Measurements from ENCODE around the gene FBN2. TPM values are rescaled to one million over a fixed set of nuclear protein-coding genes. Genes with fewer than 3 reads are reported as not detected.
"Not testable (repeated sequence)": the region's sequence is repeated elsewhere in the genome, so short reads cannot be mapped to it uniquely, and the experiment has no call there.

FBN2 gene
- polyA plus RNA-seq, 1 donor from 2014 or later, result not detected

DNA sequence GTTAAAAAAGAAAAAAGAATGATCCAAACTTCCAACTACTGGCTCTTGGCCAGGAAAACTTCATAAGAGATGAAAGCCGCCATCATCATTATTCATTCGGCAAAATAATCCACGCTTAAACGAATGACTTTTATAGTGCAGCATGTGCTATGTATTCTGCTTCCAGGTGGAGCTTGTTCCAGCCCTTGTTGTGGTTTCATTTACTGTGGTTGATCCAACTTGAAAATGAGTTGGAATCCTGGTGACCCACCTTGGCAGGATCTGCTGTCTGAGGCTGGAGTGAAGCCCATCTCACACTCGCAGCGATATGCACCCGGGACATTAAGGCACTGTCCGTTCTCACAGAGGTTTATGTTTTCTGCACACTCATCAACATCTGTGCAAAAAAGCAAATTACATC is 209.6 kb downstream of the FBN2 start:
- Mint-ChIP-seq H3K9me3 (peaks cover 0 to 9% (median 7%) of the 10 kb centered on the region in 3 donors), H3K27me3 (peaks cover 3% of the 10 kb centered on the region), H3K27ac (no peak overlapping the region), H3K36me3 (no peaks in the 10 kb centered on the region), H3K4me1 (no peaks in the 10 kb centered on the region), H3K4me3 (no peak overlapping the region)

DNA sequence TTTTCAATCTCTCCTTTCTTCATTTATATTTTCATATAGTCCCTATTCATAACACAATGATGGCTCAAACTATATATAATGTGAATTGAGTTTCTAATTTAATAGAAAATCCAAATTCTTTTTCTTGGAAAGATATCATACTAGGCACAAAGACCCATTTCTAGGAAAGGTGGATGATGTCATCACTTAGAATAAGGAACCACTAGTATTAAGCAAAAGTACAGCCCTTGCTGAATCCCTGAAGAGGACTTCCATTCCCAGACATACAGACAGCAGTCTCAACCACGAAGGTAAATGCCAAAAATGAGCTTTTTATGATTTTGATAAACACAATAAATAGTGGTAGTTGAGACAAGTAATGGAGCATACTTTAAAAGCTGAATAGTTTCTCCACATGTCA is 210.0 kb downstream of the FBN2 start:
- Mint-ChIP-seq H3K4me1 (no peaks in the 10 kb centered on the region), H3K27me3 (peaks cover 3% of the 10 kb centered on the region), H3K9me3 (peaks cover 0 to 9% (median 7%) of the 10 kb centered on the region in 3 donors), H3K27ac (no peak overlapping the region), H3K4me3 (no peak overlapping the region), H3K36me3 (no peaks in the 10 kb centered on the region)

DNA sequence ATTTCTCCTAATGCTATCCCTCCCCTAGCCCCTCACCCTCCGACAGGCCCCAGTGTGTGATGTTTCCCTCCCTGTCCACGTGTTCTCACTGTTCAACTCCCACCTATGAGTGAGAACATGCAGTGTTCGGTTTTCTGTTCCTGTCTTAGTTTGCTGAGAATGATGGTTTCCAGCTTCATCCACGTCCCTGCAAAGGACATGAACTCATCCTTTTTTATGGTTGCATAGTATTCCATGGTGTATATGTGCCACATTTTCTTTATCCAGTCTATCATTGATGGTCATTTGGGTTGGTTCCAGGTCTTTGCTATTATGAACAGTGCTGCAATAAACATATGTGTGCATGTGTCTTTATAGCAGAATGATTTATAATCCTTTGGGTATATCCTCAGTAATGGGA is 216.6 kb downstream of the FBN2 start:
- H3K9me3 Mint-ChIP-seq, H3K36me3 Mint-ChIP-seq, H3K4me3 Mint-ChIP-seq, H3K27ac Mint-ChIP-seq, H3K27me3 Mint-ChIP-seq, H3K4me1 Mint-ChIP-seq: not testable (repeated sequence)

DNA sequence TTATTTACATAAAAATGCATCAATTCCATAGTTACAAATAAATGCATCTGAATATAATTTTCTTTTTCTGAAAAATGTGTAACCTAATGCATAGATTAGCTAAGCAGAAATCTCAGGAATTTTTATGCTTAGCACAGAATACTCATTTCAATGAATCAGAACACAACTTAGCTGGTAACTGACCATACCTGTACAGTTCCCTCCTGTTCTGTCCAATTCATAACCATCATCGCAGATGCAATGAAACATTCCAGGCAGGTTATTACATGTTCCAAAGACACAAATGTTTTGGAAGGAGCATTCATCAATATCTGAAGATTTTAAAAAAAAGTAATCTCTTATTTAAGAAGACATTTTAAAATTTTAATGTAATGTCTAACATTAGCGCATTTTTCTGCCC is 219.4 kb downstream of the FBN2 start:
- Mint-ChIP-seq H3K36me3 (no peaks in the 10 kb centered on the region), H3K27ac (no peak overlapping the region), H3K4me1 (no peaks in the 10 kb centered on the region), H3K9me3 (peaks cover 0 to 1% (median 0%) of the 10 kb centered on the region in 3 donors), H3K27me3 (no peaks in the 10 kb centered on the region), H3K4me3 (no peak overlapping the region)

DNA sequence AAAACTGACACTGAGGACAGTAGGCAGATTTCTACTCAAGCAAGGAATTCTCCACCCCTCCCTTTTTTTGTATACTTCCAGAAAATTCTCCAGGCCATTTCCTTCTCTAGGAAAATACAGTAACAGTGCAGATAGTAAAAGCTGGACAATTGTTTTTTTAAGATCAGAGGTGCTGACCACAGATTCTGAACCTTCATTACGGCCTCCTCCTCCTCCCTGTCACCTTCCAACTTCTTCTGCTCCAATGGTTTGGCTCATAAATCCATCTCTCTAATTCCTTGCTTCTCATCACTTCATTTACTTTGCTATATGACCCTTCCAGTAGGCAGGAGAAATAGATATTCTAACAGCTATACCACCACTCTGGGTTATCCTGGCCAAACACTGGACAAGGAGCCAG is 220.6 kb downstream of the FBN2 start:
- H3K9me3 Mint-ChIP-seq, result peaks cover 0 to 1% (median 0%) of the 10 kb centered on the region in 3 donors
- no peaks in the 10 kb centered on the region for H3K4me1 Mint-ChIP-seq
- no peaks in the 10 kb centered on the region for H3K36me3 Mint-ChIP-seq
- H3K27ac Mint-ChIP-seq, result no peak overlapping the region
- no peak overlapping the region for H3K4me3 Mint-ChIP-seq
- no peaks in the 10 kb centered on the region for H3K27me3 Mint-ChIP-seq

DNA sequence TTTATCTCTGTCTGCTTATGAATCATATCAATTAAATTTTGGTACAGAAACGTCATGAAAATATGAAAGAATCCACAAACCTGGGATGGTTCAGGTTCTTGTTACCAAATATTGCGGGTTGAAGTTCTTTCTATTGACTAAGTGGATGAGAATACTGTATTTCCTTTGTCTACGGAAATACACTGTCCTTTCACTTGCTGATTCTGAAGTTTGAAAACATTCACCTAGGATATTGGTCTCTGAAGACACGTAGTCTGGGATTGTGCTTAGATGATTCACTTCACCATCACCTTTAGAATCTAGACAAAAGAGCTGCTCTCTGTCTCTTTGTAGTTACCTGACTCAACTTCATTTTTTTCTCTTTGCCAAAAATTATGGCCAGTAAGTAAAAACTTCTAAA is 222.4 kb downstream of the FBN2 start:
- Mint-ChIP-seq H3K4me1 (no peaks in the 10 kb centered on the region), H3K27me3 (no peaks in the 10 kb centered on the region), H3K9me3 (peaks cover 0 to 1% (median 0%) of the 10 kb centered on the region in 3 donors), H3K36me3 (no peaks in the 10 kb centered on the region), H3K4me3 (no peak overlapping the region), H3K27ac (no peak overlapping the region)

DNA sequence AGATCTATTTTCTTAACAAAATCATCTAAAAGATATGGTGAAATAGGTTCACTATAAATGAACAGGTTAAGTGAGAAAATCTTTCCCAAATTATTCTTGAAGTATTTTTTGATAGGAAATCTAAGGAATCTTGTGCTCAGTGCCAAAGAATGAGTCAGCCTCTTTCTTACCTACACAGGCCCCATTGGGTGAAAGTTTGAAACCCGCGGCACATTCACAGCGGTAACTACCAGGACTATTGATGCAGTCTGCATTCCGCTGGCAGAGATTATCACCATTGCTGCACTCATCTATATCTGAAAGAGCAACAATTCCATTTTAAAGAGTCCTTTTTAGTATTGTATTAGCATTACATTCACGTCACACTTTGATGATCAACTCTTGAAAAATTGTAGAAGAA is 232.7 kb downstream of the FBN2 start:
- Mint-ChIP-seq H3K4me3 (no peak overlapping the region), H3K27ac (no peak overlapping the region), H3K27me3 (no peaks in the 10 kb centered on the region), H3K4me1 (no peaks in the 10 kb centered on the region), H3K9me3 (peaks cover 0 to 2% (median 0%) of the 10 kb centered on the region in 3 donors), H3K36me3 (no peaks in the 10 kb centered on the region)

DNA sequence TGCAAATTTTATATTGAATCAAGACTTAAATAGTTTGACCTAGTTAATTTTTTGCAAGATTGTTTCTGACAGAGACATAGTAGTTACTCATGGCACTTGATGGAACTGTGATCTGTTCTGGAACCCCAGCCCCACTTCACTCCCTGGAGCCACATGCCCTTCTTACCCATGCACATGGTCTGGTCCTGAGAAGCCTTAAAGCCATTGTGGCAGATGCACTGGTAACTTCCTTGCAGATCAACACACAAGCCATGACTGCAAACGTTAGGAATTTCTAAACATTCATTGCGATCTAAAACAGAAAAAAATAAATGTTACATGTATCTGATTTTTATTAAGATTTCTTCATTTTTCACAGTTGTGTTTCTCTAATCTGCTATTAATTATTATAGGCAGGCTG is 233.3 kb downstream of the FBN2 start:
- H3K27ac Mint-ChIP-seq, result no peak overlapping the region
- no peaks in the 10 kb centered on the region for H3K4me1 Mint-ChIP-seq
- no peaks in the 10 kb centered on the region for H3K36me3 Mint-ChIP-seq
- peaks cover 0 to 2% (median 0%) of the 10 kb centered on the region in 3 donors for H3K9me3 Mint-ChIP-seq
- H3K4me3 Mint-ChIP-seq, result no peak overlapping the region
- H3K27me3 Mint-ChIP-seq, result no peaks in the 10 kb centered on the region

DNA sequence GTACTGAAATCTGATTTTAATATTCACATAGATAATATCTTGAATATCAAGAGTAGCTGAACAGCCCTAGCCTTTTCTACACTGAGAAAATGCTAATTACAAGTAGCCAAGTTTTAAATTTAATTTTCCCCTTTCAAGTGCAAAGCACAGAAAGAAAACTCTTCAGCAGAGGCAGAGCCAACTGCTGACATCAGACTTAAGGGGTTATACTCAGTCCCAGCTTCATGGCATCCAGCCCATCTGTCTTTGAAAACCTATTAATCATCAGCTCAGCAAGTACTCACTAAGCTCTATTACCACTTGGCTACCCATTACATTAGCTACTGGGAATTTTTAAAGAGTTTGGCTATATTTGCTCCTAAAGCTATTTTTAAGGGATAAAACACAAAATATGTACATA is 234.0 kb downstream of the FBN2 start:
- peaks cover 0 to 2% (median 0%) of the 10 kb centered on the region in 3 donors for H3K9me3 Mint-ChIP-seq
- H3K4me3 Mint-ChIP-seq, result no peak overlapping the region
- no peaks in the 10 kb centered on the region for H3K27me3 Mint-ChIP-seq
- no peaks in the 10 kb centered on the region for H3K36me3 Mint-ChIP-seq
- no peak overlapping the region for H3K27ac Mint-ChIP-seq
- H3K4me1 Mint-ChIP-seq, result no peaks in the 10 kb centered on the region

DNA sequence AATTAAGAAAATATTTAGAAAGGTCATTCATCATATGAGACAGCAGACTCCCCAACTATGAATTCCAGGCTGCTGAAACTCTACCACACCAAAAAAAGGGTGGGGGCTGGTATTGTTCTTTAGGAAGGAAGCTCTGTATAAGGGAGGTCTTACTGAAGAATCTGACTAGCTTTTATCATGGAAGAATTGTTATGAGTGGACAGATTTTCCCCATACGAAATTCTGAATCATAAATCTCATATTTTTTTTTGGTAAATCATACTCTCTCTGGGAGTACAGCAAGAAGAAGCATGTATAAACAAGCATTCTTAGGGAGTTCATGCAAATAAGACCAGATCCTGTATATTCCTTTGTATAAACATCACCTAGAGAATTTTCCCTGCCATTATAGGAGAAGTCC is 234.5 kb downstream of the FBN2 start:
- Mint-ChIP-seq H3K27me3 (no peaks in the 10 kb centered on the region), H3K4me3 (no peak overlapping the region), H3K36me3 (no peaks in the 10 kb centered on the region), H3K4me1 (no peaks in the 10 kb centered on the region), H3K9me3 (peaks cover 0 to 2% (median 0%) of the 10 kb centered on the region in 3 donors), H3K27ac (no peak overlapping the region)

DNA sequence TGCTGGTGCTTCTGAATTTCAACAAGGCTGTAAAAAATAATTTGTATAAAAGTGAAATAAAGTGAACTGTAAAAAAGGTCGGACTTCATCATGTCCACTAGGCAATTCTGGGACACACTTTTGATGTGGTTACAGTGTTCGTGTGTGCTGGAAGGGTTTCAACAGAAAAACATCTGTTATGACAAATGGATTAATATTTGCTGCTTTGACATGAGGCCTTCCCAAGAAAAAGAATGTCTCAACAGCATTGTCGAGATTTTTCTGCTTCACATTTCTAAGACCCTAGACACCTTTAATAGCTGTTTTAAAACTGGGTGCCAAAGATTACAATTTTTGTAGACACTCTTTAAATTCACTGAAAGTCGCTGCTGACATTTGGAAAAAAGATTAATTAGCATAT is 237.9 kb downstream of the FBN2 start:
- Mint-ChIP-seq H3K9me3 (peaks cover 0 to 2% (median 0%) of the 10 kb centered on the region in 3 donors), H3K4me3 (no peak overlapping the region), H3K4me1 (no peaks in the 10 kb centered on the region), H3K27me3 (no peaks in the 10 kb centered on the region), H3K36me3 (no peaks in the 10 kb centered on the region), H3K27ac (no peak overlapping the region)

DNA sequence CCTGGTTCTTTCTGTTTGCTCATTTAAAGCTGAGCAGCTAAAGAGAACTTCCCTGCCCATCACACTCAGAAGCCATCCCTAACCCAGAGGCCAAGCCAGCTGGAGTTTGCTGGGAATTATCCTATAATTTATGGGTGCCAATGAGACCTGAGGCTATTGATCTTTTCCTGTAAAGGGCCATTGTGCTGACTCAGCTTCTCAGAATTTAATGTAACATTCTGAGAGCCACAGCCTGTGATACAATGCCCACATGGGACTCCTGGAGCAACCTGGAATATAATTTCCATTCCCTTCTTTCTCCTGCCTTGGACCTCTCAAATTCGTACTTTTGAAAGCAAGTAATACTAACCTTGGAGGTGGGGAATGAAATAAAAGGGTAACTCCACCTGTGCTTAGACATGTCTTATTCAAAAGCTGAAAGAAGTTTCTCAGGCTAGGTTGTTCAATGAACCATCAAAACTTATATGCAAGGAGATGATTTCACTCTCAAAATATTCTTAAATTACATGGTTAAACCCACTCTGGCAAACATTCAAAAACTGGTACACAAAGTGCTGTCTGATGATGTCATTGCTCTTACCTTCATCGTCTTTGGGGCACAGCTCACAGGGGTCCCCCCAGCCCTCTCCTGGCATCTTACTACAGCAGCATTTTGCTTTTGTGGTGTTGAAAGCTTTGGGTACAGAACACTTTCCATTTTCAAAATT is 247.7 kb downstream of the FBN2 start:
- Mint-ChIP-seq H3K27me3 (no peaks in the 10 kb centered on the region), H3K9me3 (peaks cover 1 to 4% (median 2%) of the 10 kb centered on the region in 3 donors), H3K4me1 (no peaks in the 10 kb centered on the region), H3K27ac (no peak overlapping the region), H3K4me3 (no peak overlapping the region), H3K36me3 (no peaks in the 10 kb centered on the region)

DNA sequence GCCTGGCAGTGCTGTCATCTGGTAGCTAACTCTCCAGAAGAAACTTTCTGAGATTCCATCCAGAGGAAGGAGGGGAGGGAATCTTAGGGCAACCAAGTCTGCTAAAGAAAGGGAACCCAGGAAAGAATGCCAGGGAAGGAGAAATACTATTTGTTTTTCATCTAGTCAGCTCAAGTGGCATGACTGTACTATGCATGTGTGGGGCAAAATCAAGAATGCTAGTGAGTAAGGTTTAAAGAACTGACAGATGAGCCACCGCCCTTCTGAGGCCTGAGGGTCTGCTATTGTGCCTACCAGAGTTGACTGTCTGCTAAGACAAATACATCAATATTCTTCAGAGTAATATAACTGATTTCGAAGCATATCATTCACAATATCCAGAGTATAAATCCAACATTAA is 250.3 kb downstream of the FBN2 start:
- Mint-ChIP-seq H3K27me3 (no peaks in the 10 kb centered on the region), H3K36me3 (no peaks in the 10 kb centered on the region), H3K9me3 (peaks cover 2 to 4% (median 2%) of the 10 kb centered on the region in 3 donors), H3K4me1 (no peaks in the 10 kb centered on the region), H3K4me3 (no peak overlapping the region), H3K27ac (no peak overlapping the region)

DNA sequence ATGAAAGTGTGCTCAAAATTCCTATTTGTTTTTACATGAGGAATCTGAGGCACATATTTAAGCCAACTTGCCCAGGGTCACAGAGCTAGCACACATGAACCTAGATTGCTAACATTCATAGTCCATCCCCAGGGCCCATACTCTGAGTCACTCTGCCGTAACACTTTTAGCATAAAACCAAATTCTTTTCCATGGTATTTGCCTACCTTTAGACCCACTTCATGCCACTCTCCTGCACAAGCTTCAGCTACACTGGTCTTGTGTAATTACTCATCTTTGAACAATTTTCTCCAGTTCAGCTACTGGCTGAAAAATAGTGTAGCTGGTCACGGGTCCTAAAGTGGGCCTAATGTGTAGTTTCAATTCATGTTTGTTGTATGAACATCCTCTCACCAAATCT is 253.8 kb downstream of the FBN2 start:
- Mint-ChIP-seq H3K4me3 (no peak overlapping the region), H3K36me3 (no peaks in the 10 kb centered on the region)

DNA sequence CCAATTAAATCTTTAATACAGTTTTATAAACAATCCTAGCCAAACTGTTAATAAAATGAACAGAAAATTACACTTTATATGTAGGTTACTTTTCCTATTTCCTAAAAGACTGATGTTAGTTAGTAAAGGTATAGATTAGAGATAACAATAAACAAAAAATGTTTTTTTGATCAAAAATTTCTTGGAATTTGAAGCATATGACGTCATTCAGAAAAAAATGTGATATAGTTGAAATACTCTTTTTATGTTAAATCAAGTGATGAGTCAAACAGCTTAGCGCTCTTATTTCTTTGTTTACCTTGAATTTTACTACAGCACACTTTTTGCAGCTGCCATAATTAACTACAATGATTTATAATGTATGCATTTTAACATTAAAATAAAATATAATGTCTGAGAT is 258.7 kb downstream of the FBN2 start:
- no peak overlapping the region for H3K4me3 Mint-ChIP-seq
- H3K36me3 Mint-ChIP-seq, result no peaks in the 10 kb centered on the region
- peaks cover 0 to 3% (median 0%) of the 10 kb centered on the region in 3 donors for H3K9me3 Mint-ChIP-seq
- H3K27me3 Mint-ChIP-seq, result no peaks in the 10 kb centered on the region
- H3K4me1 Mint-ChIP-seq, result no peaks in the 10 kb centered on the region
- H3K27ac Mint-ChIP-seq, result no peak overlapping the region

More for the DNA sequence above, 253.8 kb downstream of the FBN2 start:
- no peaks in the 10 kb centered on the region for H3K4me1 Mint-ChIP-seq
- no peaks in the 10 kb centered on the region for H3K27me3 Mint-ChIP-seq
- no peak overlapping the region for H3K27ac Mint-ChIP-seq
- peaks cover 0 to 3% (median 2%) of the 10 kb centered on the region in 3 donors for H3K9me3 Mint-ChIP-seq

DNA sequence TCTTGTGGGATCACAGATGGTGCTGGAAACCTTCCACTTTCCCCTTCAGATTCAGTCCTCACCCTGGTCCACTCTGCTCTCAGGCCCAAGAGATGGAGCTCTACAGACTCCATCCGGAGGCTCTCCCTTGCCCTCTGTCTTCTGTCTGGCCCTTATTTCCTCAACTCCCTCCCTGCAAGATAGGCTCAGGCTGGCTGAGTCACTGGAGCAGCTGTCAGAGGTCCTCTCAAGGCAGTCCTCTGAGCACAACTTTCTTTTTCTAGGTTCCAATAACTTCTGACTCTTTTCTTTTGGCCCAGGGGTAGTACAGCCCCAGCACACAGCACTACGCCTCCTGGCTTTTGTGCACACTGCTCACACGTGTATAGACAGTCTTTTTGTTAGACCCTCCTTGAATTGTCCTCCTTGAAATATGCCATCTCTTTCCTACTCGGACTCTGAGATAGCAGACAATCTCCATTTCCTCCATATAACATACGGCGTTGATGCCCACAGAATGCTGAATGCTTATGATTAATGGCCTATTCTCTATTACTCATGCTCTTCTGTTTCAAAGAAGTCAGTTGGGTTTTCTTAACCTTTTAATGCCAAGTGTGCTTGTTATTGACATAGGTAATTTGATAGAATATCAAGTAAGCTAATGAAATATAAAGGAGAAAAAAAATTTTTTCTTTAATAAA is 261.4 kb downstream of the FBN2 start:
- Mint-ChIP-seq H3K4me1 (no peaks in the 10 kb centered on the region), H3K27me3 (no peaks in the 10 kb centered on the region), H3K36me3 (no peaks in the 10 kb centered on the region), H3K4me3 (no peak overlapping the region), H3K9me3 (no peaks in the 10 kb centered on the region), H3K27ac (no peak overlapping the region)
